GM19452 (cell line): ENCODE data around the gene RAB15.

Source experiments
- ATAC-seq: cut with Tn5 transposase; IDR thresholded peaks from one replicate; pipeline ENCODE4 v1.9.1; 2021; ENCODE audit not compliant: unreplicated experiment

The RAB15 gene

GRCh38 chr14:64971943-64972791 is at the start of gene RAB15:
RAB15 (minus strand) TSS chr14:64972336; CDS start chr14:64972076, 260 bp downstream.
- ATAC-seq: no peak

- no peak for ATAC-seq
Measured at GRCh38 chr14:65019944-65020566, 47.9 kb upstream of the RAB15 start.

GRCh38 chr14:65016471-65016870 is 44.3 kb upstream of the RAB15 start:
- ATAC-seq: no peak

- no peak for ATAC-seq
Measured at GRCh38 chr14:65015391-65015790, 43.3 kb upstream of the RAB15 start.

- no peak for ATAC-seq
Measured at GRCh38 chr14:65012353-65012752, 40.2 kb upstream of the RAB15 start.

- ATAC-seq: no peak
Measured at GRCh38 chr14:65011538-65011937, 39.4 kb upstream of the RAB15 start.

GRCh38 chr14:65010211-65010931 is 38.2 kb upstream of the RAB15 start:
- ATAC-seq: no peak

- no peak for ATAC-seq
Measured at GRCh38 chr14:65007202-65007601, 35.1 kb upstream of the RAB15 start.

GRCh38 chr14:65006261-65006721 is 34.2 kb upstream of the RAB15 start:
- ATAC-seq: no peak

- ATAC-seq: no peak
Measured at GRCh38 chr14:65003394-65003793, 31.3 kb upstream of the RAB15 start.

GRCh38 chr14:65002586-65003210 is 30.6 kb upstream of the RAB15 start:
- no peak for ATAC-seq

- ATAC-seq: no peak
Measured at GRCh38 chr14:65001723-65002122, 29.6 kb upstream of the RAB15 start.

GRCh38 chr14:65000898-65001591 is 28.9 kb upstream of the RAB15 start:
- no peak for ATAC-seq

GRCh38 chr14:64998455-64998931 is 26.4 kb upstream of the RAB15 start:
- ATAC-seq: no peak

GRCh38 chr14:64997108-64997794 is 25.1 kb upstream of the RAB15 start:
- no peak for ATAC-seq

- ATAC-seq: no peak
Measured at GRCh38 chr14:64995291-64995690, 23.2 kb upstream of the RAB15 start.

GRCh38 chr14:64994540-64994939 is 22.4 kb upstream of the RAB15 start:
- ATAC-seq: no peak

GRCh38 chr14:64993266-64993930 is 21.3 kb upstream of the RAB15 start:
- ATAC-seq: no peak

- no peak for ATAC-seq
Measured at GRCh38 chr14:64992328-64992885, 20.3 kb upstream of the RAB15 start.
